Measurements from ENCODE around the gene SCFD2.
"Not testable (repeated sequence)": the region's sequence is repeated elsewhere in the genome, so short reads cannot be mapped to it uniquely, and the experiment has no call there.

The SCFD2 gene

DNA sequence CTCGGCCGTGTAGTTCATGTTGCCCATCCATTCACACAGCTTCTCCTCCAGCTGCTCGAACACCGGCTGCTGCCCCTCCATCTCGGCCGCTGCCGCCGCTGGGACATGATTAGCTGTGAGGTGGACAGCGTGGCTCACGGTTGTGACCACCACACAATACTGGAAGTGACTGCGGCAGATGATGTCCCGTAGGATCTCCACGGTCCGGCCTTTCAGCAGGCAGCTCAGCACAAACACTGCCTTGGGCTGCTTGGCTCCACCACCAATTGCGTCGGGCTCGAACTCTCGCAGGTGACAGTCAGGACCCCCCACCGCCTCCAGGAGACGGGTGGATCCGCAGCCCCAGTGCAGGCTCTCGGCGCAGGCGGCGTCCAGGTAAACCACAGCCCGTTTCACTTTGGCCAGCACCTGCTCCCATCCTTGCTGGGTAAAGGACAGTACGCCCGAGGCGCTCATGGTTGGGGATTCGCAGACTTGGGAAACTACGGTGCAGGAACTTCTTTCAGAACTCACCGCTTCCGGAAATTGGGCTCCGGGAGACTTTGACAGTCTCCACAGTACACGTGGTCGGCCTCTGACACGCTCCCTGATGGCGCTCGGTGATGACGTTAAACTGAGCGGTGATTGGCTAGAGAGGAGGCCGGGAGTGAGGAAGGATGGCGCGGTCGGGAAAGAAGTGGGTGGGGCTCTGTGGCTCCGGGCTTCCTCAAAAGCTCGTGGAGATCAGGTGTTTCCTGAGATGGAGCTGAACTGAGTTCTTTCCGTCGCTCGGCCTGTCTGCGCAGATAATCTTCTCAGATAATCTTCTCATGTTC, at the start of gene SCFD2:
SCFD2 (minus strand) TSS at position 576 of the 815 bp plus-strand sequence.
- peak; percentile 96 for DNase-seq

DNA sequence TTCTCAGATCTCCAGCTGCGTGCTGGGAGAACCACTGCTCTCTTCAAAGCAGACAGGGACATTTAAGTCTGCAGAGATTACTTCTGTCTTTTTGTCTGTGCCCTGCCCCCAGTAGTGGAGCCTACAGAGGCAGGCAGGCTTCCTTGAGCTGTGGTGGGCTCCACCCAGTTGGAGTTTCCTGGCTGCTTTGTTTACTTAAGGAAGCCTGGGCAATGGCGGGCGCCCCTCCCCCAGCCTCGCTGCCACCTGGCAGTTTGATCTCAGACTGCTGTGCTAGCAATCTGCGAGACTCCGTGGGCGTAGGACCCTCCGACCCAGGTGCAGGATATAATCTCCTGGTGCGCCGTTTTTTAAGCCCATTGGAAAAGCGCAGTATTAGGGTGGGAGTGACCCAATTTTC, 43.6 kb upstream of the SCFD2 start:
- DNase-seq, result not testable (repeated sequence)

DNA sequence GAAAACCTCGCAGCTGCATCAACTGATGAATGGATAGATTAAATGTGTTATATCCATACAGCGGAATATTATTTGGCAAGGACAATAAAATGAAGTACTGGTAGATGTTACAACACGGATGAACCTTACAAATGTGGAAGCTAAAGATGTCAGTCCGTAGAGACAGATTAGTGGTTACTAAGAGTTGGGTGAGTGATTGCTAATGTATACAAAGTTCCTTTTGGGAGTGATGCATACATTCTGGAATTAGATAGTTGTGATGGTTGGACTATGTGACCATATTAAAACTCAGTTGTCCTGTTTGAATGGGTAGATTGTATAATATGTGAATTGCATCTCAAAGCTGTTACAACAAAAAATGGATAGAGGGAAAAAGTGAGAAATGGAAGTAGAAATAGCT, 14.4 kb upstream of the SCFD2 start:
- DNase-seq, result no peak

DNA sequence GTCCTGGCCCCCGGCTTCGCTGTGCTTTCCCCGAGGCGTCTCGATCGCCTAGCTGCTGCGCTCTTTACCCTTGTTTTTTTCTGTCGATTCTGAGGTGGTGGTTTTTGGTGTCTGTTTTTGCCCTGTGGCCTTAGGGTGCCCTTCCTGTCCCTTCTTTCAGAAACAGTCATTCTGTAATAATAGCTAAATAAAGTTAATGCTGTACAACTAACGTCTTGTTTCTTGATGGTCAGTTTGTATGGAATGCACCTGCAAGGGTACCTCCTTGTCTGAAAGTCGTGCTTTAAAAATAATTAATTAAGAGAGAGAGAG, 12.3 kb upstream of the SCFD2 start:
- DNase-seq, result no peak

DNA sequence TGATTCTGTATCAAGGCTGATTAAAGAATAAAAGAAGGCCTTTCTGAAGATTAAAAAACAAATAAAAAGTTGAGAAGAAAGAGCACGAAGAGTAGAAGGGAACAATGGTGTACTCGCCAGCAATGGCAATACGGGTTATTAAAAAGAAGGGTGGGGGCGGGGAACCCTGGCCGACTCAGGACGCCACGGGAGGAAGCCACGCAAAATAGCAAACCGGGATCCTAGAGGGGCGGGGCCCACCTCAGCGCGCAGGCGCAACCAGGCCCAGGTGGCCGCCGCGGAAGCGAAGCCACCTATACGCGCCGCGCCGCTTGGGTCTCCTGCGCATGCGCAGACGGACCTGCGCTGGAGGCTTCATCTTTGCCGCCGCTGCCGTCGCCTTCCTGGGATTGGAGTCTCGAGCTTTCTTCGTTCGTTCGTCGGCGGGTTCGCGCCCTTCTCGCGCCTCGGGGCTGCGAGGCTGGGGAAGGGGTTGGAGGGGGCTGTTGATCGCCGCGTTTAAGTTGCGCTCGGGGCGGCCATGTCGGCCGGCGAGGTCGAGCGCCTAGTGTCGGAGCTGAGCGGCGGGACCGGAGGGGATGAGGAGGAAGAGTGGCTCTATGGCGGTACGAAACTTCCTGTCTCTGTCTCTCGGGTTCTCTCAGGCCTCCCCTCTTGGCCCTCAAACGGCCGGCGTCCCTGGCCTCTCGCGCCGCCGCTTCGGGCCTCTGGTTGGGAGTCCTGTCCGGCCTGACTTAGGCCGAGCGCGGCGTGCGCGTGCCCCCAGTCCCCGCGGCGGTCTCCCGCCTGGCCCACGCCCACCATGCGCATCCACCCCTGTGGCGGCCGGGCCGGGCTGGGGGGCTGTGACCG, 11.7 kb upstream of the SCFD2 start, which contains the start of gene FIP1L1:
FIP1L1 (plus strand) TSS at position 323 of the 852 bp plus-strand sequence; CDS start at position 521, 198 bp downstream.
- DNase-seq, result peak; percentile 95

DNA sequence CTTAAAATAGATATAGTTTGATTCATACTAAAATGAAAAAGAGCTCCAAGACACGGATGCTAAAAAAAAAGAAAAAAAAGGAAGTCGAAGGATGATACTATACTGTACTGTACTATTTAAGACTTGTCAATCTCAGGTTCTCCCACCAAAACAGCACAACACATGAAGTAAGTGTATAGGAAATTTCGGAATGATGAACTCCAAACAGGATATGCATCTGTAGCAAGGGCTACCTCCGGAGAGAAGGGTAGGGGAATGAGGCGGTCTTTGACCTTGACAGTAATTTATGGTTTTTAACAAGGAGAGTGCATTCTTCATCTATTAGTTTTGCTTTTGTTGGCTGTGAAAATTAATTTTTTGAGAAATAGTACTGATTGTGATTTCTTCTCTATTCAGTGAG, 11.0 kb upstream of the SCFD2 start:
- no peak for DNase-seq

DNA sequence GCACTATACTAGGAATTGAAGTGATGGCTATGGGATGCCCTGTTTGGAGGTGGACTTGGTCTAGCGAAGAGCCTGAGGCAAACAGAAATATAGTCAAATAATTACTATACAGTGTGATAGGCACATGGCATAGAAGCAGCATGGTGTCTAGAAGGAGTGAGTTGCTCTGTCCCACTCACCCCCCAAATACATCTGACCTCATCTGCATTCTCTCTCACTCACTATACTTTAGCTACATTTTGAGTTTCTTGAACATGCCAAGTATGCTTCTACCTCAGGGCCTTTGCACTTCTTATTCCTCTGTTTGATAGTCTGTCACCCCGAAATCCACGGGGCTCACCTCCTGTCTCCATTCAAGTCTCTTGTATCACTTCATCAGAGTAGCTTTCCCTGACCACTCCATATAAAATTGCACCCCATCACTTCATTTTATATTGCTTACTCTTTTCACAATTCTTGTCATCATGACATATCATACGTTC, 9.0 kb upstream of the SCFD2 start:
- no peak for DNase-seq

DNA sequence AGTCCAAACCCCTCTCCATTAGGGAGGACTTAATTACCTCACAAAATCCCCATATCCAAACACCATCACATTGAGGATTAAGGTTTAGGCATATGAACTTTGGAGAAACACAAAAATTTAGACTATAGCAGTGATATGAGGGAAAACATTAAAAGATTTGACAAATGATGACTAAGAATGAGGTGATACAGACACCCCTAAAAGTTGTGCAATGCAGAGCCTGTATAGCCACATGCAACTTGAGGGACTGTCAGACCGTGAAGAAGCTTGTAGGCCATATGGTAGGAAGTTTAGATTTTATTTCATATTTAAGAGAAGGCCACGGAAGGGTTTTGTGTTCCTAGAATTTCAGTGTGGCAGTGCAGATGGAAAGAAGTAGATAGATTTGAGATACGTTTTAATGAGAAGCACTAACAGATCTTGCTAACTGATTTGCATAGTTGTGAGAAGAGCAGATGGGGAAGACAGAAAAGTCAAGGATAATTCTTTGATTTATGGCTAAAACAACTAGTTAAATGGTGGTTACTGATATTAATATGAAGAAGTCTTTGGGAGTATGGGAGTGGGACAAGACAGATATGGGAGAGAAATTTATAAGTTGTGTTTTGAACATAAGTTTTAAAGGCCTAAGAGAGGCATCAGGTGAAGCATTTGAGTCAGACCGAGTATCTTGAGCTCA, 6.1 kb upstream of the SCFD2 start:
- no peak for DNase-seq

DNA sequence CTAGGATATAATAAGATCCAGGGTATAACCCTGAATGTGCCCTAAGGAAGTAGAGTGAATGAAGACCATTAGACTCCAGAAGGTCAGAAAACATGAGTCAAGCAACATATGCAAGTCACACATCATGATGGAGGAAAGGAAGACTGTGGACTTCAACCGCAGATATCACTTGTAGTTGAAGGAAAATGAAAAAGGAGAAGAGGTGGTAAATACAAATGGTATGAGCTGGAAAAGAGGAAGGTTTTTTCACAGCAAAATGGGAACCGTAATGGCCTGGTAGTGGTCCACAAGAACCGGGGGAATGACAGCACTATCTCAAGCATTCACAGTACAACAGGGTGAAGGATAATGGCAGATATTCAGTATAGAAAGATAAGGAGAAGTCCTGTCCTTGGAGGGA, 5.2 kb upstream of the SCFD2 start:
- DNase-seq, result no peak

DNA sequence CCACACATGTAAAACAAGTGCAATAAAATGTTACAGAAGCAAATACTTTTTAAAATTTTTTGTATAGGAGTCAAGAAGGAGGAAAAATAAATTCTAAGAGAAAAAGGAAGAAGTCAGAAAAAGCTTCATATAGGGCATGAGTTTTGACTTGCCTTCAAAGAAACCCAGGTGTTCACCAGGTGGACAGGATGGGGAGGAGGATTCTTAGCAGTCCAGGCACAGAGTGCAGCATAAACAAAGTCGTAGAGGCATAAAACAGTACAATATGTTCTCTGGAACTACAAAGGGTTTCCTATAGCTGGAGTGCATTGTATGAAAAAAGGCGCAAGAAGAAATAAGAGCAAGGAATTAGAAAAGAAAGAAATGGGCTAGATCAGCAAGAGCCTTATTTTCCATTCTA, 1.9 kb upstream of the SCFD2 start:
- DNase-seq, result no peak

DNA sequence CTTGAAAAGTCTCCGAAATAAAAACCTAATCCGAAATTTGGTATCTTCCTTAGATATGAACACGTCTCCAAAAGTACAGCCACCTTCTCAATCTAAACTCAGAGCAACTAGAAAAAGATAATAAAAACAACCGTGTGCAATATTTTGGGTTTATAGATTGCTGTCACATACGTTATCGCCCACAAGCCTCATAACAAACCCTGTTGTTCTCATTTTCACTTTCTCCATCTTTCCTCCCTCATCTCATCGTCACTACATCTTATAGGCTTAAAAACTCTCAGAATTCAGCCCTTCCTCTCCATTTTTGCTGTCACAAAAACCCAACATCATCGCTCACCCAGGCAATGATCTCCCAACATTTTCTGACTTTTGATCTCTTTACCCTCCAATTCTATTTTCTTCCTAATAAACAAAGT, 448 bp upstream of the SCFD2 start:
- no peak for DNase-seq

DNA sequence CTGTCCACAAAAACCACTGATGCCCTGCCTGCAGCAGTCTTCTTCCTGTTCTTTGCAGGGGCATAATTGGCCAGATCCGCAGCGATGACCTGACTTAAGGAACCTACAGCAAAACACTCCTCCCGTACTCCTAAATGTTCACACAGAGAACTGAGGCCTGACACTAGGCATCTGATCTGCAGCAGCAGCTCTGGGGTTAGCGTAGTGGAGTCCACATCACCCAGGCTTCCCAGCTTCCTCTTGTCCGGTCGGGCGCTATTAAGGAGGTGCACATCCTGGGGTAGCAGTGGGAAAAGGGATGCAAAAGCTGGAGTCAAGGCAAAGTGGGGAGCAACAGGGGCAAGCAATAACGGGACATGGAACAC, 758 bp downstream of the SCFD2 start:
- no peak for DNase-seq

DNA sequence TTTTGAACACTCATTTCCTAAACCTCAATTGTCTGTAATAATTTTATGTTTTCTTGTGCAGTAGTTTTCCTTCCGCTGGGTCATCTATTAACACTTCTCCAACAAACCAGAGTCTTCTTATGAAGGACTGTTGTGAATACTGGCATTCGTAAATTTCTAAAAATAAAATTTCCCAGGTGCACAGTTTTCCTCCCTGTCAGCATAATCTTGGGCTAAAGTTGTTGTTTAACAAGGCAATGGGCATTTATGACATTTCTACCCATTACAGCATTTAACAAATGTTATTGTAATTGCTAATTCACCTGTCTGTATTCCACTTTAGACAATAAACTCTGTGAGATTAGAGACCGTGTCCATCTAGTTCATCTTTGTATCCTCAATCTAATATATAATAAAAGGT, 1.2 kb downstream of the SCFD2 start:
- DNase-seq, result no peak

DNA sequence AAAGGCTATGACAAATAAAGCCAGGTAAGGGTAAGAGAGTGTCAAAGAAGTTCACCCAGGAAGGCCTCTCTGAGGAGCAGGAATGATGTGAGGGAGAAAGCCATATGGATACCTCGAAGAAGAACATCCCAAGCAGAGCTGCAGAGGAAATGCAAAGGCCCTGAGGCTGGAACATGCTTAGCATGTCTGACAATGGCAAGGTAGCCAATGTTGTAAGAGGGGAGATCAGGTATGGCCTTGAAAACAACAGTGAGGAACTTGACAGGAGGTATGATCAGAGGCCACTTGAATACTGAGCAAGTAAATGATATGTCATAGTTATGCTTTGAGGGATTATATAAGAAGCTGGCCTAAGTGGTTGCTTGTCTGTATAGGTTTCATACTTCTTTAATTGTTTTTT, 3.8 kb downstream of the SCFD2 start:
- no peak for DNase-seq

DNA sequence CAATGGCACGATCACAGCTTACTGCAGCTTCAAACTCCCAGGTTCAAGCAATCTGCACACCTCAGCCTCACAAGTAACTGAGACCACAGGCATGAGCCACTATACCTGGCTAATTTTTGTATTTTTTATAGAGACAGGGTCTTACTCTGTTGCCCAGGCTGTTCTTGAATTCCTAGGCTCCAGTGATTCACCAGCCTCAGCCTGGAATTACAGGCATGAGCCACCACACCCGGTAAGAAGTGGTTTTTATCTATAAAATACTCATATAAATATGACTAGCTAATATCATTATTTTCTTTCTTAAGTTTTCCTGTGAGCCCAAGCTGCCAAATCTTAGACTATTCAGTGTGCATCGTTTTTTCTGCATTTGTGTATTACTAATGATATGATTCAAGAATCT, 4.4 kb downstream of the SCFD2 start:
- no peak for DNase-seq

DNA sequence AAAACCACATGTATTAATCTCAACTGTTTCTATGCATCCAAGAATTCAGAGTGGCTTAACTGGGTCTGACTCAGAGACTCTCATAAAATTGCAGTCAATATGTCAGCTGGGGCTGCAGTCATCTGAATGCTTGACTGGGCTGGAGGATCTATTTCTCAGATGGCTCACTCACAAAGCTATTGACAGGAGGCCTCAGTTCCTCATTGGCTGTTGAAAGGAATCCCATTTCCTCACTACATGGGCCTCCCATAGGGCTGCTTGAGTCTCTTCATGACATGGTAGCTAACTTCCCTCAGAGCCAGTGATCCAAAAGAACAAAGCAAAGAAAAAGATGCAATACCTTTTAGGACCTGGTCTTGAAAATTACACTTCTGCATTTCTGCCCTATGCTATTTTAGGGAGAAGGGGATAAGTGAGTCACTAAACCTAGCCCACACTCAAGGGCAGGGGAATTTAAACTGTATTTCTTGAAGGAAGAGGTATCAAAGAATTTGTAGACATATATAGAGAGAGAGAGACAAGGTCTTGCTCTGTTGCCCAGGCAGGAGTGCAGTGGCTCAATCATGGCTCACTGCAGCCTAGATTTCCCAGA, 9.8 kb downstream of the SCFD2 start:
- DNase-seq, result no peak

DNA sequence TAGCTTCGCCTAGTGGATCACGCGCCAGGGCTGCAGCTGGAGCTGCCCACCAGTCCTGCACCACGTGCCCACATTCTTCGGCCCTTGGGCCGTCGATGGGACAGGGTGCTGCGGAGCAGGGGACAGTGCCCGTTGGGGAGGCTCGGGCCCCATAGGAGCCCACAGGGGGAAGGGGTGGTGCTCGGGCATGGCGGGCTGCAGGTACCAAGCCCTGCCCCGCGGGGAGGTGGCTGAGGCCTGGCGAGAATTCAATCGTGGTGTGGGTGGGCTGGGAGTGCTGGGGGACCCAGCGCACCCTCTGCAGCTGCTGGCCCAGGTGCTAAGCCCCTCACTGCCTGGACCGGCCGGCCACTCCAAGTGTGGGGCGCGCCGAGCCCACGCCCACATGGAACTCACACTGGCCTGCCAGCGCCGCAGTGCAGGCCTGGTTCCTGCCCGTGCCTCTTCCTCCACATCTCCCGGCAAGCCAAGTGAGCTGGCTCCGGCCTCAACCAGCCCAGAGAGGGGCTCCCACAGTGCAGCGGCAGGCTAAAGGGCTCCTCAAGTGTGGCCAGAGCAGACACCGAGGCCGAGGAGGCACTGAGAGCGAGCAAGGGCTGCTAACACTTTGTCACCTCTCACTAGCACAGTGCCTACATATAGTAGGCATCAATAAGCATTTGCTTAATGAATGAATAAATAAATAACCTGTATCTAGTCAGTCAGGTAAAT, 11.7 kb downstream of the SCFD2 start:
- no peak for DNase-seq

DNA sequence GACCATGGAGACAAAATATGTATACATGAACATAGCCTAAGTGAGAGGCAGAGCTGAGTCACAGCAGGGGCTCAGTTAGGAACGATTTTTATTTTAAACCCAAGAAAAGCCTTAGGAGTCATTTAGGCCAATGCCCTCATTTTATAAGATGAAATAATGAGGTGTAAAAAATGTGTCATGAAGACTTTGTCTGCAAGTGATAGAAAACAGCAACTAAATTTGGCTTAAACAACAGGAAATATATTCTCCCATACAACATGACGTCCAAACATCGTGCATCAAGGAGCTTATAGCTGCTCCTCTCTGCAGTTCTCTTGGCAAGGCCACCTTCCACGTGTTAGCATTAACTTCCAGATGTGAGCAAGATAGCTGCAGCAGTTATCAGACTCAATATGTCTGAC, 16.8 kb downstream of the SCFD2 start:
- no peak for DNase-seq

DNA sequence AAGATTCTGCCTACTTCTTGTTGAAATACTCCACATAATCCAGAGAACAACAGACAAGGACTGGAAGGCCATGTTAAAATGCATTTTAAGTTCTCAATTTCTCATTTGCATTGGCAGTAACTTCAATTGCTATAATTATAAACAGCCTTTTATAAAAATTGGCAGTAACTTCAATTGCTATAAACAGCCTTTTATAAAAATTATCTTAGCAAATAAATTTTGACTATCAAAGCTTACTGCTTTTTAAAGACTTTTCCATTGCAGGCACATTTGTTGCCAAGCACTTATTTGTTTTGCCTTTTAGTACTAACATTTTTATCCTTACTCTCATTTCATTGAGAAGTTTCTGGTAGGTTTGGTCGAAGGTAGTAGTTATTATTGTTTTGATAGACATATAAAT, 17.8 kb downstream of the SCFD2 start:
- no peak for DNase-seq

DNA sequence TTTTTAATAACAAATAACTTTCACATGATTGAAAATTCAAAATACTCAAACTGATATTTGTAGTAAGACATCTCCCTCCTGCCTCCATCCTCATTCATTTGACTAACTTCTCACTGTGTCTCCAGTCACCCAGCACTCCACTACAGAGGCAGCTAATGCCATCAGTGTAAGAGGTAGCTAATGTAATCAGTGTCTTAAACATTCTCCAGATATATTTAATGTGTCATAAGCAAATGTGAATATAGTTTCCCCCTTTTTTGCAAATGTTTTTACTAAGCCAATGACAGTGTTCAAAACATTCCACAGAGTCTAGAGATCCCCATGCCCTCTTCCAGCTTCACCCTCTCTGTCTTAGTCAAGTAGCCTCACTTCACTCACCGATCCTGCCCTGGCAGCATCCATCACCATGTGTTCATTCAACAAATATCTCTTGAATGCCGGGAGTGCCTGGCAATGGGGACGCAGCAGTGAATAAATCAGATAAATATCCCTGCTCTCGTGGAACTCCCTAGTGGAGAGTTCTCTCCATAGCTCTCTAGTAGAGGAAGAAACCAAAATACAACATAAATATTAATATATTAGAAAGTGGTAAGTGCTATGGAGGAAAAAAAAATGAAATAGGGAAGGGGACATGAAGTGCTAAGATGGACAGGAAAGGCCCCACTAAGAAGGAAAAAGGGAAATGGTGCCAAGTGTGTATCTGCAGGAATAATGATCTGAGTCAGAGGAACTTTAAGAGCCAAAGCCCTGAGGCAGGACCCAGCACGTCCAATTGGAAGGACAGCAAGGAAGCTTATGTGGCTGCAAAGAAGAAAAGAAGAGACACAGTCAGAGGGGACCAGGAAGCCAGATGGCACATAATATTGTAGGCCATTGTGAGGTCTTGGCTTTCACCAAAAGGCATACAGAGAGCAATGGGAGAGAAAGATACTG, 18.7 kb downstream of the SCFD2 start:
- DNase-seq, result no peak

DNA sequence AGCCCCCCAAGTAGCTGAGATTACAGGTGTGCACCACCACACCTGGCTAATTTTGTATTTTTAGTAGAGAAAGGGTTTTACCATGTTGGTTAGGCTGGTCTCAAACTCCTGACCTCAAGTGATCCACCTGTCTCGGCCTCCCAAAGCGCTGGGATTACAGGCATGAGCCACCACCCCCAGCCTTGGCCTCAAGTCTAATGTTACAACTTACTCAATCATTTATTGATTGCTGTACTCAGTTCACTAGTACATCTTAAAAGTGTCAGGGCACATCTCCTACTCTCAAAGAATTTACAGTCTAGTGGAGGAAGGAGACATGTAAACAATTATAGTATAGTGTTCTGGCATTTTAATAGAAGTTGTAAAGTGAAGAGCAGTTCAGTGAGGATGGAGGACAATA, 19.5 kb downstream of the SCFD2 start:
- DNase-seq, result not testable (repeated sequence)
